ENCODE measurements around the gene CEP250. TPM values are rescaled to one million over a fixed set of nuclear protein-coding genes. Genes with fewer than 3 reads are reported as not detected.

Gene CEP250
- total RNA-seq, 1 experiment from 2014 or later: 42.3 TPM

DNA sequence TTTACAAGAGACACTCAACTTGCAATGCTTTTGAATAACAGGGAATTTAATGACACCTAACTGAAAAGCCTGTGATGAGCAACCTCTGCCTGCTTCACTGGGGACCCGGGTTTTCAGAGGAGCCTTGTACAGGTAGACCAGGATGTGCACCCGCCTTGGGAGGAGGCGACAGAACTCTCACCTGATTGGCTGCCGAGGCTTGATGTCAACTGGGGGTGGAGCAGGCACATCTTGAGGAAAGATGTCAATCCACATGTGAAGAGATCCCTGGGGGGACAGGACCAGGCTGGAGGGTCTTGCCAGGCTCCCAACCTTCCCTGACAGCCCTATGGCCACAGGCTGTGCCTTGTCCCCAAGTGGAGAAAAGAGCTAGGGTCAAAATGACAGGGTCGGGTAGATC, 106.3 kb downstream of the CEP250 start:
- intact Hi-C loops (cut with micrococcal nuclease): no loop called here
- Histone ChIP-seq H3K4me3 (replicated peaks in 1 of 2; ENCODE audit: low read depth in 1 of 2, low read length in 2 of 2) (no peak overlapping the region), H3K27ac (ENCODE audit: low read depth, low read length) (no peak overlapping the region), H3K9ac (ENCODE audit: low read length) (no peak overlapping the region), H3K27me3 (ENCODE audit: insufficient read depth, low read length) (no peaks in the 10 kb centered on the region), H3K9me3 (ENCODE audit: control insufficient read depth in 1 of 2, insufficient read depth in 1 of 2, low read depth in 1 of 2, low read length in 2 of 2) (no peaks in the 10 kb centered on the region), H2AFZ (ENCODE audit: low read depth, low read length, poor library complexity, severe bottlenecking) (no peak overlapping the region), H3K4me2 (ENCODE audit: low read length) (no peak overlapping the region), H3K4me1 (ENCODE audit: control insufficient read depth in 1 of 2, insufficient read depth in 2 of 2, low read length in 2 of 2) (no peaks in the 10 kb centered on the region; a peak in 1 of 4 replicates), H4K20me1 (ENCODE audit: insufficient read depth) (no peaks in the 10 kb centered on the region), H3K9me2 (ENCODE audit: insufficient read depth) (no peaks in the 10 kb centered on the region), H3K36me3 (ENCODE audit: control insufficient read depth in 1 of 2, insufficient read depth in 2 of 2, low read length in 2 of 2) (peaks cover 8 to 12% of the 10 kb centered on the region in 2 experiments; a peak in 1 of 4 replicates), H3K79me2 (ENCODE audit: insufficient read depth, low read length) (no peaks in the 10 kb centered on the region)
- ChIA-PET CTCF (no interaction called here), POLR2A (no interaction called here), RAD21 (ENCODE audit: low non-redundant PET in 1 of 2, low total read pairs in 2 of 2, uncharacterized antibody in 2 of 2, unreplicated experiment in 2 of 2) (no interaction called here)
- DNase-seq (ENCODE audit: low read depth, low spot score): no peak
- TF ChIP-seq JUND (IDR thresholded peaks at IDR 0.05) (no peak), POLR2A (IDR thresholded peaks at IDR 0.05; ENCODE audit: borderline replicate concordance, extremely low read depth, insufficient read depth, insufficient read length) (no peak), EZH2phosphoT487 (IDR thresholded peaks at IDR 0.05; ENCODE audit: borderline replicate concordance) (no peak), ZFX (IDR thresholded peaks at IDR 0.05) (no peak), MAX (IDR thresholded peaks at IDR 0.05) (no peak), SRF (IDR thresholded peaks at IDR 0.05; ENCODE audit: low read depth) (no peak), ZNF274 (IDR thresholded peaks at IDR 0.05; ENCODE audit: low read depth, low read length) (no peak)
- TF ChIP-seq, protein P1, sequence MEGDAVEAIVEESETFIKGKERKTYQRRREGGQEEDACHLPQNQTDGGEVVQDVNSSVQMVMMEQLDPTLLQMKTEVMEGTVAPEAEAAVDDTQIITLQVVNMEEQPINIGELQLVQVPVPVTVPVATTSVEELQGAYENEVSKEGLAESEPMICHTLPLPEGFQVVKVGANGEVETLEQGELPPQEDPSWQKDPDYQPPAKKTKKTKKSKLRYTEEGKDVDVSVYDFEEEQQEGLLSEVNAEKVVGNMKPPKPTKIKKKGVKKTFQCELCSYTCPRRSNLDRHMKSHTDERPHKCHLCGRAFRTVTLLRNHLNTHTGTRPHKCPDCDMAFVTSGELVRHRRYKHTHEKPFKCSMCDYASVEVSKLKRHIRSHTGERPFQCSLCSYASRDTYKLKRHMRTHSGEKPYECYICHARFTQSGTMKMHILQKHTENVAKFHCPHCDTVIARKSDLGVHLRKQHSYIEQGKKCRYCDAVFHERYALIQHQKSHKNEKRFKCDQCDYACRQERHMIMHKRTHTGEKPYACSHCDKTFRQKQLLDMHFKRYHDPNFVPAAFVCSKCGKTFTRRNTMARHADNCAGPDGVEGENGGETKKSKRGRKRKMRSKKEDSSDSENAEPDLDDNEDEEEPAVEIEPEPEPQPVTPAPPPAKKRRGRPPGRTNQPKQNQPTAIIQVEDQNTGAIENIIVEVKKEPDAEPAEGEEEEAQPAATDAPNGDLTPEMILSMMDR (IDR thresholded peaks at IDR 0.05 in 2 of 3, conservative IDR thresholded peaks at IDR 0.05 in 1 of 3; ENCODE audit: borderline replicate concordance in 1 of 3, insufficient read depth in 1 of 3, low read depth in 2 of 3, low read length in 2 of 3): no peak
- TF ChIP-seq, protein P2, sequence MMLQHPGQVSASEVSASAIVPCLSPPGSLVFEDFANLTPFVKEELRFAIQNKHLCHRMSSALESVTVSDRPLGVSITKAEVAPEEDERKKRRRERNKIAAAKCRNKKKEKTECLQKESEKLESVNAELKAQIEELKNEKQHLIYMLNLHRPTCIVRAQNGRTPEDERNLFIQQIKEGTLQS (IDR thresholded peaks at IDR 0.05): no peak
- TF ChIP-seq, protein P3, sequence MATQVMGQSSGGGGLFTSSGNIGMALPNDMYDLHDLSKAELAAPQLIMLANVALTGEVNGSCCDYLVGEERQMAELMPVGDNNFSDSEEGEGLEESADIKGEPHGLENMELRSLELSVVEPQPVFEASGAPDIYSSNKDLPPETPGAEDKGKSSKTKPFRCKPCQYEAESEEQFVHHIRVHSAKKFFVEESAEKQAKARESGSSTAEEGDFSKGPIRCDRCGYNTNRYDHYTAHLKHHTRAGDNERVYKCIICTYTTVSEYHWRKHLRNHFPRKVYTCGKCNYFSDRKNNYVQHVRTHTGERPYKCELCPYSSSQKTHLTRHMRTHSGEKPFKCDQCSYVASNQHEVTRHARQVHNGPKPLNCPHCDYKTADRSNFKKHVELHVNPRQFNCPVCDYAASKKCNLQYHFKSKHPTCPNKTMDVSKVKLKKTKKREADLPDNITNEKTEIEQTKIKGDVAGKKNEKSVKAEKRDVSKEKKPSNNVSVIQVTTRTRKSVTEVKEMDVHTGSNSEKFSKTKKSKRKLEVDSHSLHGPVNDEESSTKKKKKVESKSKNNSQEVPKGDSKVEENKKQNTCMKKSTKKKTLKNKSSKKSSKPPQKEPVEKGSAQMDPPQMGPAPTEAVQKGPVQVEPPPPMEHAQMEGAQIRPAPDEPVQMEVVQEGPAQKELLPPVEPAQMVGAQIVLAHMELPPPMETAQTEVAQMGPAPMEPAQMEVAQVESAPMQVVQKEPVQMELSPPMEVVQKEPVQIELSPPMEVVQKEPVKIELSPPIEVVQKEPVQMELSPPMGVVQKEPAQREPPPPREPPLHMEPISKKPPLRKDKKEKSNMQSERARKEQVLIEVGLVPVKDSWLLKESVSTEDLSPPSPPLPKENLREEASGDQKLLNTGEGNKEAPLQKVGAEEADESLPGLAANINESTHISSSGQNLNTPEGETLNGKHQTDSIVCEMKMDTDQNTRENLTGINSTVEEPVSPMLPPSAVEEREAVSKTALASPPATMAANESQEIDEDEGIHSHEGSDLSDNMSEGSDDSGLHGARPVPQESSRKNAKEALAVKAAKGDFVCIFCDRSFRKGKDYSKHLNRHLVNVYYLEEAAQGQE (IDR thresholded peaks at IDR 0.05; ENCODE audit: low read depth): no peak
- TF ChIP-seq, protein P4, sequence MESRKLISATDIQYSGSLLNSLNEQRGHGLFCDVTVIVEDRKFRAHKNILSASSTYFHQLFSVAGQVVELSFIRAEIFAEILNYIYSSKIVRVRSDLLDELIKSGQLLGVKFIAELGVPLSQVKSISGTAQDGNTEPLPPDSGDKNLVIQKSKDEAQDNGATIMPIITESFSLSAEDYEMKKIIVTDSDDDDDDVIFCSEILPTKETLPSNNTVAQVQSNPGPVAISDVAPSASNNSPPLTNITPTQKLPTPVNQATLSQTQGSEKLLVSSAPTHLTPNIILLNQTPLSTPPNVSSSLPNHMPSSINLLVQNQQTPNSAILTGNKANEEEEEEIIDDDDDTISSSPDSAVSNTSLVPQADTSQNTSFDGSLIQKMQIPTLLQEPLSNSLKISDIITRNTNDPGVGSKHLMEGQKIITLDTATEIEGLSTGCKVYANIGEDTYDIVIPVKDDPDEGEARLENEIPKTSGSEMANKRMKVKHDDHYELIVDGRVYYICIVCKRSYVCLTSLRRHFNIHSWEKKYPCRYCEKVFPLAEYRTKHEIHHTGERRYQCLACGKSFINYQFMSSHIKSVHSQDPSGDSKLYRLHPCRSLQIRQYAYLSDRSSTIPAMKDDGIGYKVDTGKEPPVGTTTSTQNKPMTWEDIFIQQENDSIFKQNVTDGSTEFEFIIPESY (IDR thresholded peaks at IDR 0.05; ENCODE audit: extremely low read depth, insufficient replicate concordance, low read length): no peak
- peak; percentile 60; the same call in 1 of the 2 replicates for ATAC-seq
- BruUV-seq (replicated peaks): no TSS peak

Data from HCT116 (cell line).